GM13977 (cell line): Measurements from ENCODE around the gene SECTM1.
"Not testable (repeated sequence)": the region's sequence is repeated elsewhere in the genome, so short reads cannot be mapped to it uniquely, and the experiment has no call there.

Experiments used
- DNase-seq: peaks from one replicate; pipeline ENCODE4 v3.0.0; 2012; ENCODE audit warnings: low spot score
- in situ Hi-C: fragments of 300-500 bp; cut with MboI; formaldehyde crosslinking; loops from one replicate; pipeline ENCODE4 v1.12.0; 2022; ENCODE audit warnings: low sequenced_read_pairs, low pct_unique_long_range_greater_than_20kb, mixed read lengths, inconsistent platforms; ENCODE audit not compliant: unreplicated experiment
- TF ChIP-seq, protein P1 (sequence below): IDR thresholded peaks from 2 replicates; pipeline ENCODE4 v1.5.1; 2012; ENCODE audit warnings: mild to moderate bottlenecking, control low read depth; ENCODE audit not compliant: insufficient read depth; ENCODE audit errors: extremely low read depth, missing control alignments

Gene SECTM1

GRCh38 chr17:82333279-82334171, at the start of gene SECTM1:
Gene SECTM1 (minus strand): TSS chr17:82333766. CDS start chr17:82327240, 6,526 bp downstream.
- TF ChIP-seq, protein P1, sequence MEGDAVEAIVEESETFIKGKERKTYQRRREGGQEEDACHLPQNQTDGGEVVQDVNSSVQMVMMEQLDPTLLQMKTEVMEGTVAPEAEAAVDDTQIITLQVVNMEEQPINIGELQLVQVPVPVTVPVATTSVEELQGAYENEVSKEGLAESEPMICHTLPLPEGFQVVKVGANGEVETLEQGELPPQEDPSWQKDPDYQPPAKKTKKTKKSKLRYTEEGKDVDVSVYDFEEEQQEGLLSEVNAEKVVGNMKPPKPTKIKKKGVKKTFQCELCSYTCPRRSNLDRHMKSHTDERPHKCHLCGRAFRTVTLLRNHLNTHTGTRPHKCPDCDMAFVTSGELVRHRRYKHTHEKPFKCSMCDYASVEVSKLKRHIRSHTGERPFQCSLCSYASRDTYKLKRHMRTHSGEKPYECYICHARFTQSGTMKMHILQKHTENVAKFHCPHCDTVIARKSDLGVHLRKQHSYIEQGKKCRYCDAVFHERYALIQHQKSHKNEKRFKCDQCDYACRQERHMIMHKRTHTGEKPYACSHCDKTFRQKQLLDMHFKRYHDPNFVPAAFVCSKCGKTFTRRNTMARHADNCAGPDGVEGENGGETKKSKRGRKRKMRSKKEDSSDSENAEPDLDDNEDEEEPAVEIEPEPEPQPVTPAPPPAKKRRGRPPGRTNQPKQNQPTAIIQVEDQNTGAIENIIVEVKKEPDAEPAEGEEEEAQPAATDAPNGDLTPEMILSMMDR: no peak
- in situ Hi-C loops: no loop called here
- no peak for DNase-seq

GRCh38 chr17:82382933-82383255, 49.3 kb upstream of the SECTM1 start:
- TF ChIP-seq, protein P1: no peak
- in situ Hi-C loops: no loop called here
- no peak for DNase-seq

GRCh38 chr17:82382220-82382932, 48.8 kb upstream of the SECTM1 start:
- DNase-seq, in situ Hi-C loops: not testable (repeated sequence)

DNA sequence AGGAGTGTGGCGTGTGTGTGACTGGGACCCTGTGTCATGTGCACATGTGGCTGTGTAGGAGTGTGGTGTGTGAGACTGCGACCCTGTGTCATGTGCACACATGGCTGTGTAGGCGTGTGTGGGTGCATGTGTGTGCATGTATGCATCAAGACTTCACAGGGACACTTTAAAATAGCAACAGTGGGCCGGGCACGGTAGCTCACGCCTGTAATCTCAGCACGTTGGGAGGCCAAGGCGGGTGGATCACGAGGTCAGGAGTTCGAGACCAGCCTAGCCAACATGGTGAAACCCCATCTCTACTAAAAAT, 48.1 kb upstream of the SECTM1 start:
- in situ Hi-C loops: not testable (repeated sequence)

DNA sequence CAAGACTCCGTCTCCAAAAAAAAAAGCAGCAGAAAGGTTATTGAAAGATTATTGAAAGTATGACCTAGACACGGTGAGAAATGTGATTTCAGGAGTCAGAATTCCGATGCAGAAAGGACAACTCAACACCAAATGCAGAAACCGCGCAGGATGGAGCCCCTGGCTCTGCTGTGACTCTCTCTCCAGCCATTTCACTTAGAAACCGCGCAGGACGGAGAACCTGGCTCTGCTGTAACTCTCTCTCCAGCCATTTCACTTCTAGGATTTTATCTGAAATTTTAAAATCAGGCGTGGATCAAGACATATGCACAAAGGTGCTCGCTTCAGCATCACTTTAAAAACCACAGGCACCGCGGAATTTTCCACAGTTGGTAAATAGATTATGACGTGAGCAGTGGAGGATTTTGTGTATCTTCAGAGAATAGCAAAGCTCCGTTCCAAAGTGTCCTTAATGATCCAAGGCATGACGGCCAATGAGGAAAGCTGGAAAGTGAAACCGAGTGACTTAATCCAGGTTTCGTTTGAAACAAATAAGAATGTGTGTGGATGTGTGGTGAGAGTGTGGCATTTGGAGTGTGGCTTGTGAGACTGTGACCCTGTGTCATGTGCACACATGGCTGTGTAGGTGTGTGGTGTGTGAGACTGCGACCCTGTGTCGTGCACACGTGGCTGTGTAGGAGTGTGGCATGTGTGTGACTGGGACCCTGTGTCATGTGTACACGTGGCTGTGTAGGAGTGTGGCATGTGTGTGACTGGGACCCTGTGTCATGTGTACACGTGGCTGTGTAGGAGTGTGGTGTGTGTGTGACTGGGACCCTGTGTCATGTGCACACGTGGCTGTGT, 47.5 kb upstream of the SECTM1 start:
- no peak for DNase-seq
- in situ Hi-C loops: no loop called here
- TF ChIP-seq, protein P1: no peak

More for the DNA sequence above, 48.1 kb upstream of the SECTM1 start:
- DNase-seq: not testable (repeated sequence)

- no peak for DNase-seq
- TF ChIP-seq, protein P1: no peak
- in situ Hi-C loops: no loop called here
Observed at GRCh38 chr17:82378741-82379021, 45.1 kb upstream of the SECTM1 start.

- TF ChIP-seq, protein P1: no peak
- in situ Hi-C loops: no loop called here
- no peak for DNase-seq
Observed at GRCh38 chr17:82377924-82378740, 44.6 kb upstream of the SECTM1 start.

DNA sequence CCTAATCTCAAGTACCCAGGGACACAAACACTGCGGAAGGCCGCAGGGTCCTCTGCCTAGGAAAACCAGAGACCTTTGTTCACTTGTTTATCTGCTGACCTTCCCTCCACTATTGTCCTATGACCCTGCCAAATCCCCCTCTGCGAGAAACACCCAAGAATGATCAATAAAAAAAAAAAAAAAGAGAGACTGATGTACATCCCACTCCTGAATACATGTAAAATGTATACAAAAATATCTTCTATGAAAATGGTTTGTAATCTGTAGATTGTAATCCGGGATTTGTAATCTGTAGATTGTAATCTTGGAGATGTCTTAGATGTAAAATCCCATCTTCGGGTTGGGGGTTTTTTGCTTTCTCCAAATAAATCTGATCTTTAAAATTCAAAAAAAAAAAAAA, 43.7 kb upstream of the SECTM1 start:
- DNase-seq, in situ Hi-C loops: not testable (repeated sequence)
